ENCODE measurements around the gene ATP2A3.

DNA sequence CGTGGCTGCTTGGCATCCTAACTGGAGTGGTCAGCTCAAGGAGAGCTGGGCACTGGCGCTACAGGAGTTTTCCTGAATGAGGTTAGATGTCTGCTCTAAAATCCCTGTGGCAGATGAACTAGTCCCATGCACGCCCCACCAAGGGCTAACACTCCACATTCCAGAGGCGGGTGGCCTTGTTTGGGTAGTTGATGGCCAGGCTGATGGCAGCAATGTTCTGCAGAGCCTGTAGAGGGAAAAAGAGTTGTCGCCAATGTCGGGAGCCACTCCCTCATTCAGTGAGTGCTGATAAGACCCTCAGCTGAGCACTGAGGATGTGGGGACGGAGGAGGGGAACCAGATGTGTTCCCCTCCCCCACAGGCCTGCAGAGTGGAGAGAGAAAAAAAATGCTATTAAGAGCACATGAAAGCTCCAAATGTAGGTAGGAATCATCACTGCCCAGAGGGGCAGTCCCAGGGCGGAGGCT lies 42.5 kb upstream of the ATP2A3 start:
- TF ChIP-seq, protein P1, sequence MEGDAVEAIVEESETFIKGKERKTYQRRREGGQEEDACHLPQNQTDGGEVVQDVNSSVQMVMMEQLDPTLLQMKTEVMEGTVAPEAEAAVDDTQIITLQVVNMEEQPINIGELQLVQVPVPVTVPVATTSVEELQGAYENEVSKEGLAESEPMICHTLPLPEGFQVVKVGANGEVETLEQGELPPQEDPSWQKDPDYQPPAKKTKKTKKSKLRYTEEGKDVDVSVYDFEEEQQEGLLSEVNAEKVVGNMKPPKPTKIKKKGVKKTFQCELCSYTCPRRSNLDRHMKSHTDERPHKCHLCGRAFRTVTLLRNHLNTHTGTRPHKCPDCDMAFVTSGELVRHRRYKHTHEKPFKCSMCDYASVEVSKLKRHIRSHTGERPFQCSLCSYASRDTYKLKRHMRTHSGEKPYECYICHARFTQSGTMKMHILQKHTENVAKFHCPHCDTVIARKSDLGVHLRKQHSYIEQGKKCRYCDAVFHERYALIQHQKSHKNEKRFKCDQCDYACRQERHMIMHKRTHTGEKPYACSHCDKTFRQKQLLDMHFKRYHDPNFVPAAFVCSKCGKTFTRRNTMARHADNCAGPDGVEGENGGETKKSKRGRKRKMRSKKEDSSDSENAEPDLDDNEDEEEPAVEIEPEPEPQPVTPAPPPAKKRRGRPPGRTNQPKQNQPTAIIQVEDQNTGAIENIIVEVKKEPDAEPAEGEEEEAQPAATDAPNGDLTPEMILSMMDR (IDR thresholded peaks at IDR 0.05) = no peak
- no peak for TF ChIP-seq POLR2A (IDR thresholded peaks at IDR 0.05)

Data from body of pancreas (tissue), 4 donors.